Measurements from ENCODE around the gene DNASE2. TPM values are rescaled to one million over a fixed set of nuclear protein-coding genes. Genes with fewer than 3 reads are reported as not detected.

DNASE2 gene
- total RNA-seq, 1 donor from 2014 or later, result 101 TPM

GRCh38 chr19:12834566-12834943 lies 46.7 kb downstream of the DNASE2 start, which contains the start of gene RTBDN:
Gene RTBDN, minus strand, starts transcription at chr19:12834579. Its CDS starts 4,600 bp downstream, at chr19:12829979.
- no peak for DNase-seq
- H3K9me3 ChIP-seq, result no peaks in the 10 kb centered on the region
- TF ChIP-seq, protein P1, sequence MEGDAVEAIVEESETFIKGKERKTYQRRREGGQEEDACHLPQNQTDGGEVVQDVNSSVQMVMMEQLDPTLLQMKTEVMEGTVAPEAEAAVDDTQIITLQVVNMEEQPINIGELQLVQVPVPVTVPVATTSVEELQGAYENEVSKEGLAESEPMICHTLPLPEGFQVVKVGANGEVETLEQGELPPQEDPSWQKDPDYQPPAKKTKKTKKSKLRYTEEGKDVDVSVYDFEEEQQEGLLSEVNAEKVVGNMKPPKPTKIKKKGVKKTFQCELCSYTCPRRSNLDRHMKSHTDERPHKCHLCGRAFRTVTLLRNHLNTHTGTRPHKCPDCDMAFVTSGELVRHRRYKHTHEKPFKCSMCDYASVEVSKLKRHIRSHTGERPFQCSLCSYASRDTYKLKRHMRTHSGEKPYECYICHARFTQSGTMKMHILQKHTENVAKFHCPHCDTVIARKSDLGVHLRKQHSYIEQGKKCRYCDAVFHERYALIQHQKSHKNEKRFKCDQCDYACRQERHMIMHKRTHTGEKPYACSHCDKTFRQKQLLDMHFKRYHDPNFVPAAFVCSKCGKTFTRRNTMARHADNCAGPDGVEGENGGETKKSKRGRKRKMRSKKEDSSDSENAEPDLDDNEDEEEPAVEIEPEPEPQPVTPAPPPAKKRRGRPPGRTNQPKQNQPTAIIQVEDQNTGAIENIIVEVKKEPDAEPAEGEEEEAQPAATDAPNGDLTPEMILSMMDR (IDR thresholded peaks at IDR 0.05), result no peak
- intact Hi-C loops (cut with DNase I), result no loop called here
- peaks cover 90% of the 10 kb centered on the region for H3K27me3 ChIP-seq (ENCODE audit: low read depth)
- peaks cover 18% of the 10 kb centered on the region for H3K4me1 ChIP-seq
- H3K4me3 ChIP-seq, result peak within 1 kb of the TSS; percentile 47
- ATAC-seq, result no peak
- no peaks in the 10 kb centered on the region for H3K36me3 ChIP-seq
- no peak within 1 kb of the TSS for H3K27ac ChIP-seq

DNA sequence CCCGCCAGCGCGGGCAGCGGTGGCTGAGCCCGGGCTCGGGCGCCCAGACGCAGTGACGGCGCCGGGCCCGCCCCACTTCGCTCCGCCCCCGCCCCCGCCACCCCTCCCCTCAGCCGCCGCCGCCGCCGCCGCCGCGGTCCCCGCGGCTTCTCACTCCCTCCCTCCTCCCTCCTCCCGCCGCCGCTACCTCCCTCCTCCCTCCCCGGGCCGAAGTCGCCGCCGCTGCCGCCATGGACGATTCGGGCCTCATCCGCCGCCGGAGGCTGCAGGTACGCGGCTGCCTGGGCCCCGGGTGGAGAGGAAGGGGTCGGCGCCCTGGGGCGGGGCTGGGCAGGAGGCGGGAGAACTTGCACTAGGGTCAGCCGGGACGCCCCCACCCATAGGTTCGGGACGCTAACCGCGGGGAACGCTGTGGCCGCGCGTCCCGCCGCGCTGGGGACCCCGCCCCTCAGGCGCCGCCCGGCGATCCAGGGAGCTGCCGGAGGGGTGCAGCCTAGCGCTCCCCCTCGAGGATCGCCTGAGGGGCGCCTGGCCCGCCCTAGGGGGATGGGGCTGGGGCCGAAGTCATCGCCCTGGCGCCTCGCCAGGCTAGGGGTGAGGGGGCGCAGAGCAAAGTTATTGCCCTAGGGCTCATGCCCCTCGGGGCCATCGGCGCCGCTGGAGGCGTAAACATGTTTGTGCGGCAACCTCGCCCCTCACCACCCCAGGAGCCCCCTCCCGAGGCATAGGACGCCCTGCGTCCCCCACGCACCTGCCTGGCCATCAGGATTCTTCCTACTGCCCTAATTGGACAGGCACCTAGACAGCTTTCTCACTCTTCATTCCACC lies 47.3 kb downstream of the DNASE2 start:
- Histone ChIP-seq H3K9me3 (no peaks in the 10 kb centered on the region), H3K4me1 (peaks cover 18% of the 10 kb centered on the region), H3K4me3 (peak overlapping the region; percentile 47), H3K27ac (no peak overlapping the region), H3K36me3 (no peaks in the 10 kb centered on the region), H3K27me3 (ENCODE audit: low read depth) (peaks cover 90% of the 10 kb centered on the region)
- ATAC-seq (peak; percentile 2 to 35), DNase-seq (no peak)
- intact Hi-C loops (cut with DNase I), result no loop called here
- TF ChIP-seq, protein P1 (IDR thresholded peaks at IDR 0.05), result no peak

DNA sequence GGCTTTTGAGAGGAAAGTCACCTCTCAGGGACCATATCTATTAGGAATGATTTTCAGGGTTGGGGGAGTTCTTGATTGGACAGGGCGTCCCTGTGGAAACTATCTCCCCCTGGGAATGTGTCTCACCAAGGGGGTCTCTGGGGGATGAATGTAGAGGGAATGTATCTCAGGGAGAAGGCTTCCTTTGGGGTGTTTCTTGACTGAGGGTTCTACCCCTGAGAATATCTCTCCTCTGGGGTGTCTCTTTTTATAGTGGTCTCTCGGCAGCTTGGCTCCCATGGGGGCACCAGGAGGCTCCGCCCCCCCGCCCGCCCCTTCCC lies 47.9 kb downstream of the DNASE2 start:
- Histone ChIP-seq H3K4me3 (peak overlapping the region; percentile 47), H3K4me1 (peaks cover 15% of the 10 kb centered on the region), H3K36me3 (no peaks in the 10 kb centered on the region), H3K9me3 (no peaks in the 10 kb centered on the region), H3K27ac (no peak overlapping the region), H3K27me3 (ENCODE audit: low read depth) (peaks cover 90% of the 10 kb centered on the region)
- intact Hi-C loops (cut with DNase I), result no loop called here
- TF ChIP-seq, protein P1 (IDR thresholded peaks at IDR 0.05), result no peak
- DNase-seq (no peak), ATAC-seq (no peak)

- H3K9me3 ChIP-seq, result no peaks in the 10 kb centered on the region
- H3K27ac ChIP-seq, result no peak overlapping the region
- intact Hi-C loops (cut with DNase I), result no loop called here
- H3K4me3 ChIP-seq, result no peak overlapping the region
- no peaks in the 10 kb centered on the region for H3K36me3 ChIP-seq
- peaks cover 94% of the 10 kb centered on the region for H3K27me3 ChIP-seq (ENCODE audit: low read depth)
- TF ChIP-seq, protein P1 (IDR thresholded peaks at IDR 0.05), result no peak
- DNase-seq, result no peak
- ATAC-seq, result no peak
- peaks cover 13% of the 10 kb centered on the region for H3K4me1 ChIP-seq
Measured at GRCh38 chr19:12828494-12828893, 52.8 kb downstream of the DNASE2 start.

DNA sequence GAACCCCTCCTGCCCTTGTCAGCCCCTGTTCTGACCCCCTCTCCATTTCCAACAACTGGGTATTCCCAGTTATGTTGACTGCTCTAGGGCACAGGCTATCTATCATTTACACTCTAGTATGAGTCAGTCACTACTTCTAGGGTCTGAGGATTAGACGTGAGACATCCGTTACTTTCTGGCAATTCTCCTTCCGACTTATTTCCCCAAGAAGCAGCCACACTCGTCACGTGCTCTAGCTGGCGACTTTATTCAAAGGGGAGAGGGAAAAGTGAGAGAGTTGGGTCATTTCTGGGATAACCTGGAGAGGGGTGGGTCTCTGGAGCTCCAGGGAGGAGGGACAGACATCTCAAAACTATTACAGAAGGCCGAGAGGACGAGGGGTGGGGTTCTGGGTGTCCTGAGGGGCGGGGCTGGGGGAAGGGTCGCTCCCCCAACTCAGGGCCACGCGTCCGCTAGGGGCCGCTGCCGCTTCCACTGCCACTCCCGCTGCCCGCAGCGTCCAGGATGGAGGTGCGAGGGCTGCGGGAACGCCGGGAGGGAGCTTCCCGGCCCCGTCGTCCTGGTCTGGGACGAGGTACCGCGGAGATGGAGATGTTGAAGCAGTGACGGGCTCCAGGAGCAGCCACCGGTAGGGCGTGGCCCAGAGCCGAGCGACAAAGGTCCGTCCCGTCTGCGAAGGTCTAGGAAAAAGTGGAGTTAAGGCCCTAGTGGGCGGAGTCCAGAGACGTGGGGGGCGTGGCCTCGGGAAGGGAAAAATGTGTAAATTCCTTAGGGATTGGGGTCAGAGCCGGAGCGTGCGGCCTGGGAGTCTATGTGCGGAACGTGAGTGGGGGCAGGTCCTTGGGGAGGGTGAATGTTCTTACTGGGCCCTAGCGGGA lies 55.8 kb downstream of the DNASE2 start:
- H3K4me3 ChIP-seq, result no peak overlapping the region
- no peak for DNase-seq
- H3K36me3 ChIP-seq, result no peaks in the 10 kb centered on the region
- intact Hi-C loops (cut with DNase I), result no loop called here
- TF ChIP-seq, protein P1 (IDR thresholded peaks at IDR 0.05), result peak; percentile 42
- peaks cover 9% of the 10 kb centered on the region for H3K4me1 ChIP-seq
- no peaks in the 10 kb centered on the region for H3K9me3 ChIP-seq
- no peak overlapping the region for H3K27ac ChIP-seq
- peaks cover 73% of the 10 kb centered on the region for H3K27me3 ChIP-seq (ENCODE audit: low read depth)
- peak; percentile 39 to 51 for ATAC-seq

Small RNAs within 50 kb of the gene (microRNA-seq; reads per million reads assigned to microRNA genes)
- gene MIR5695 (ENCODE audit: borderline number of aligned reads), result not detected
- not detected for gene MIR6794 (ENCODE audit: borderline number of aligned reads)

Other genes starting within 250 kb of the DNASE2 start
- 251 TPM for gene MAN2B1, start 214.7 kb downstream of the DNASE2 start, total RNA-seq
- 8.6 TPM for gene WDR83, start 214.6 kb downstream of the DNASE2 start, total RNA-seq
- gene DHPS, start 199.6 kb downstream of the DNASE2 start, total RNA-seq, result 77.0 TPM
- gene GNG14, start 193.5 kb downstream of the DNASE2 start, total RNA-seq, result not detected
- gene FBXW9, start 184.8 kb downstream of the DNASE2 start, total RNA-seq, result 6.0 TPM
- gene TNPO2, start 157.5 kb downstream of the DNASE2 start, total RNA-seq, result 42.7 TPM
- 154 TPM for gene TRIR, start 146.8 kb downstream of the DNASE2 start, total RNA-seq
- gene GET3, start 144.0 kb downstream of the DNASE2 start, total RNA-seq, result 57.5 TPM
- not detected for gene BEST2, start 129.7 kb downstream of the DNASE2 start, total RNA-seq
- gene HOOK2, start 105.9 kb downstream of the DNASE2 start, total RNA-seq, result 57.5 TPM
- 131 TPM for gene JUNB, start 90.0 kb downstream of the DNASE2 start, total RNA-seq
- gene PRDX2, start 79.6 kb downstream of the DNASE2 start, total RNA-seq, result 101 TPM
- 1.5 TPM for gene THSD8, start 79.4 kb downstream of the DNASE2 start, total RNA-seq
- gene RNASEH2A, start 74.9 kb downstream of the DNASE2 start, total RNA-seq, result 10.9 TPM
- gene RTBDN, start 46.9 kb downstream of the DNASE2 start, total RNA-seq, result not detected
- gene MAST1, start 42.9 kb downstream of the DNASE2 start, total RNA-seq, result 0.15 TPM
- 0.24 TPM for gene KLF1, start 5.8 kb upstream of the DNASE2 start, total RNA-seq
- gene GCDH, start 9.7 kb upstream of the DNASE2 start, total RNA-seq, result 23.9 TPM
- gene SYCE2, start 37.8 kb upstream of the DNASE2 start, total RNA-seq, result not detected
- gene FARSA, start 52.3 kb upstream of the DNASE2 start, total RNA-seq, result 44.4 TPM
- 872 TPM for gene CALR, start 57.2 kb upstream of the DNASE2 start, total RNA-seq
- 93.3 TPM for gene RAD23A, start 64.4 kb upstream of the DNASE2 start, total RNA-seq
- 14.8 TPM for gene GADD45GIP1, start 75.8 kb upstream of the DNASE2 start, total RNA-seq
- 0.32 TPM for gene DAND5, start 88.1 kb upstream of the DNASE2 start, total RNA-seq
- gene NFIX, start 114.0 kb upstream of the DNASE2 start, total RNA-seq, result 146 TPM
- 27.2 TPM for gene LYL1, start 221.4 kb upstream of the DNASE2 start, total RNA-seq
- gene TRMT1, start 235.3 kb upstream of the DNASE2 start, total RNA-seq, result 29.3 TPM
- gene NACC1, start 236.8 kb upstream of the DNASE2 start, total RNA-seq, result 35.2 TPM